BLaER1 (cell line): ENCODE results near the gene TIRAP.

Experiments used
- H3K27ac ChIP-seq: shearing (Covaris generic); formaldehyde crosslinking; 2 replicates; pipeline ENCODE4 v1.8.1; 2022
- H3K27me3 ChIP-seq: shearing (Covaris generic); formaldehyde crosslinking; 2 replicates; pipeline ENCODE4 v1.8.1; 2022
- H3K36me3 ChIP-seq: shearing (Covaris generic); formaldehyde crosslinking; 2 replicates; pipeline ENCODE4 v1.8.1; 2022
- H3K4me1 ChIP-seq: shearing (Covaris generic); formaldehyde crosslinking; 2 replicates; pipeline ENCODE4 v1.8.1; 2022
- H3K4me2 ChIP-seq: shearing (Covaris generic); formaldehyde crosslinking; 2 replicates; pipeline ENCODE4 v1.8.1; 2022
- H3K4me3 ChIP-seq: shearing (Covaris generic); formaldehyde crosslinking; 2 replicates; pipeline ENCODE4 v1.8.1; 2022
- H3K9ac ChIP-seq: shearing (Covaris generic); formaldehyde crosslinking; 2 replicates; pipeline ENCODE4 v1.8.1; 2022
- H3K9me3 ChIP-seq: shearing (Covaris generic); formaldehyde crosslinking; 2 replicates; pipeline ENCODE4 v1.8.1; 2022
- H4K20me1 ChIP-seq: shearing (Covaris generic); formaldehyde crosslinking; 2 replicates; pipeline ENCODE4 v1.8.1; 2022
- Cebpa-rat ChIP-seq: shearing (Covaris generic); IDR thresholded peaks from 2 replicates; pipeline ENCODE4 v1.8.1; 2022

TIRAP gene

GRCh38 chr11:126317756-126318573, 35.1 kb downstream of the TIRAP start:
- H3K27ac ChIP-seq, result peak overlapping the region; percentile 79
- H3K4me2 ChIP-seq, result peak overlapping the region; percentile 91
- peaks cover 49% of the 10 kb centered on the region for H3K4me1 ChIP-seq
- peaks cover 9% of the 10 kb centered on the region for H3K9me3 ChIP-seq
- 0 out of 2 replicates have a peak overlapping the region, but pooled peaks have one; percentile 17 for H3K4me3 ChIP-seq
- peaks cover 43% of the 10 kb centered on the region for H3K36me3 ChIP-seq
- no peak for TF ChIP-seq Cebpa-rat
- peaks cover 5% of the 10 kb centered on the region; the same call in 1 of the 2 replicates for H4K20me1 ChIP-seq
- peak overlapping the region; percentile 66 for H3K9ac ChIP-seq
- no peaks in the 10 kb centered on the region for H3K27me3 ChIP-seq

DNA sequence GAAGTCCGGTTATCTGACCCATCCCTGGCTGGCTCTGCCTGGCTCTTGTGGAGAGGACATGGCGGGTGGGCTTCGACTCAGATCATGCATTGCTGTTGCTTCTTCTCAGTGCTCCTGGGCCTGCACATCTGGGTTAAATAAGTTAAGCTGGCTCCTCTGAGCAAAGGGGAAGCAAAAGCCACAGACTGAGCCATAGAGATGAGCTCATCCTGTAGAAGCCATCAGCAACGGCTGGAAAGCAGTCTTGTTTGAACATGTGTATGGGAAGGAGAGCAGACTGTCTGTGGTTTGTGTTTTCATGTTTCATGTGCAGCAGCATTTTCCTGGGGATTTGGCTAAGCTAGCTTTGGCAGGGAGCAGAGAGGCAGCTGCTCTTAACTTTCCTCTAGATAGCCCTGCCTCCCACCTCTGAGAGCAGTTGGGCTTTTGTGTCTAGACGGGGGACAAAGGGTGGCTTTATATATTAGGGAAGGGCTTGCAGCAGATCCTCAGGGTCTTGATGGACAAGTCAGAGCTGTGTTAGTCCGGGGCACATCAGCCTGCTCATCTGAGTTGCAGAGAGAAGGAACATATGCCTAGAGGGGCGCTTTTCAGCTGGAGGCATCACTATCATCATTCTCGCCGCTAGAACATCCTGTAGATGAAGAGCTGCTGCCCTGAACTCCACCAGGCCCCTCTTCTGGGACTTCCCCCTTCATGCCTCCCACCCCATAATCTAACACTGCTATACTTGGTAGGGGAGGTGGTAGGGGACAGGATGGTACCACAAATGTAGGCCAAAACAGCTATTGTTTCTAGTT, 35.9 kb downstream of the TIRAP start:
- no peak for TF ChIP-seq Cebpa-rat
- Histone ChIP-seq H4K20me1 (peaks cover 5% of the 10 kb centered on the region; the same call in 1 of the 2 replicates), H3K36me3 (peaks cover 42% of the 10 kb centered on the region), H3K9me3 (peaks cover 9% of the 10 kb centered on the region), H3K4me2 (peak overlapping the region; percentile 91), H3K9ac (peak overlapping the region; percentile 66), H3K27ac (peak overlapping the region; percentile 79), H3K4me3 (peak overlapping the region; percentile 35), H3K4me1 (peaks cover 49% of the 10 kb centered on the region), H3K27me3 (no peaks in the 10 kb centered on the region)

DNA sequence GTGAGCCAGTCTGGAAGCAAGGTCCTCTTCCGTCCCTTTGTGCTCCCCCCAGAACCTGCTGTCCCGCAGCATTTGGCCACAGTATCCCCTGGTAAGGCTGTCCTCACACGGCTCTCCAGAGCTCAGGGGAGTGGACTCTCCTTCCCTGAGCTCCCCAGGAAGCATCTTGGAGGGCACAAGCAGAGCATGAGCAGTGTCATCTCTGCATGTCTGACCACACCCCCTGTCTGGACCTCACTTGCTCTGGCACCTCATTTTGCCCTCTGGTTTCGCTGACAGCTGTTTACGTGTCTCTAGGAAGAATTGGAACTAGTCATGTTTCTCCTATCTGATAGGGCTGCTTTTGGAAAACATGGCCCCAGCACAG, 36.5 kb downstream of the TIRAP start:
- Histone ChIP-seq H4K20me1 (peaks cover 5% of the 10 kb centered on the region; the same call in 1 of the 2 replicates), H3K4me2 (peak overlapping the region; percentile 91), H3K27ac (peak overlapping the region; percentile 79)

GRCh38 chr11:126322996-126323395, 40.1 kb downstream of the TIRAP start:
- no peak for TF ChIP-seq Cebpa-rat
- no peak overlapping the region for H3K4me2 ChIP-seq
- peaks cover 40% of the 10 kb centered on the region for H3K4me1 ChIP-seq
- H3K36me3 ChIP-seq, result peaks cover 32% of the 10 kb centered on the region
- peaks cover 5% of the 10 kb centered on the region; the same call in 1 of the 2 replicates for H4K20me1 ChIP-seq
- H3K9ac ChIP-seq, result no peak overlapping the region
- H3K4me3 ChIP-seq, result no peak overlapping the region
- no peaks in the 10 kb centered on the region for H3K9me3 ChIP-seq
- H3K27ac ChIP-seq, result no peak overlapping the region
- H3K27me3 ChIP-seq, result no peaks in the 10 kb centered on the region

More for the DNA sequence above, 36.5 kb downstream of the TIRAP start:
- Histone ChIP-seq H3K27me3 (no peaks in the 10 kb centered on the region), H3K9ac (peak overlapping the region; percentile 53), H3K4me1 (peaks cover 49% of the 10 kb centered on the region), H3K4me3 (peak overlapping the region; percentile 35), H3K36me3 (peaks cover 40% of the 10 kb centered on the region), H3K9me3 (peaks cover 9% of the 10 kb centered on the region)
- no peak for TF ChIP-seq Cebpa-rat

DNA sequence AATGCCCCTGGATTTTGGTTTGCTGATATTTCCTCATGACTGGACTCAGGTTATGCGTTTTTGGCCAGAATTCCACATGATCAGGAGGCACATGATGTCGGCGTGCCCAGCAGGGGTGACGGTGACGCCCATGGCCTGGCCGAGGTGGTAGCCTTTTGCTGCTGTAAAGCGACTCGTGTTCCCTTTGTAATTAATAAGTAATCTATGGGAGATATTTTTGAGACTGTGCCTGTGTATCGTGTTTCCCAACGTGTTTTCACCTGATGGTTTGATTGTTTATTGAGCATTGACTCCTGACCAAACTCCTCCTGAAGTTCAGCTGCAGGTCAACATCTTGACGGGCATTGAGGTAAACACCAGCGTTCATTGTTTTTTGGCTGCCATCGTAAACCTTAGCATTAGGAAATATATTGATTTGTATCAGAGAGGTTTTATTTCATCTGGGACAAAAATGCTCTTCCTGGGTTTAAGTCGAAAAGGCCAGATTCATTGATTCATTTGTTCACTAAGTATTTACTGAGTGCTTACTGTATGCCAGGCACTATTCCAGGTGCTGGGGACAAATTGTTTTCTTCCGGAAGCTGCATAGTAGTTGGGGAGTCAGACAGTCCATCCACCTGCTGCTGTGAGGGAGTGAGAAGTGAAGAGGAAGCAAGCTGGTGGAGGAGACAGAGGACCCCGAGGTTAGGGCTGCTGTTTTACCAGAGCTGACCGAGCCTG, 44.5 kb downstream of the TIRAP start:
- Histone ChIP-seq H3K27ac (peak overlapping the region; percentile 51), H3K4me2 (no peak overlapping the region)

DNA sequence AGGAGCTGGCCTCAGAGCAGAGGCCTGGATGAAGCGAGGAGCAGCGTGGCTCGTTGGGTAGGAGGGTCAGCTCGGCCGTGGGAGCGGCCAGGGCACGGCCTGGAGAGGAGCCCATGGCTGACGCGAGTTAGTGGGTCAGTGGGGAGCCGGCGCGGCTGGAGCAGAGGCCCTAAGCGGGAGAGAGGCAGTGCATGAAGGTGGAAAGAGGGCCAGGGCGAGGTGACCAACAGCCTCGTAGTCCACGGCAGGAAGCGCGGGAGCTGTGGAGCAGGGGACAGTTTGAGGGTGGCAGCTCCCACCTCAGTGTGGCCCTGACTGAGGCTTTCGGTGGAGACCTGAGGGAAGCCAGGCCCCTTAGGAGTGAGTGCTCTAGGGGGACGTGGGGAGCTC, 45.1 kb downstream of the TIRAP start:
- H3K4me3 ChIP-seq, result no peak overlapping the region
- H3K4me1 ChIP-seq, result peaks cover 16% of the 10 kb centered on the region
- H3K9ac ChIP-seq, result no peak overlapping the region
- H3K27me3 ChIP-seq, result no peaks in the 10 kb centered on the region
- no peaks in the 10 kb centered on the region for H4K20me1 ChIP-seq
- no peak for TF ChIP-seq Cebpa-rat
- peaks cover 52% of the 10 kb centered on the region for H3K36me3 ChIP-seq
- peak overlapping the region; percentile 51 for H3K27ac ChIP-seq
- no peak overlapping the region for H3K4me2 ChIP-seq
- no peaks in the 10 kb centered on the region for H3K9me3 ChIP-seq

More for the DNA sequence above, 44.5 kb downstream of the TIRAP start:
- no peak overlapping the region for H3K9ac ChIP-seq
- H3K9me3 ChIP-seq, result no peaks in the 10 kb centered on the region
- H4K20me1 ChIP-seq, result no peaks in the 10 kb centered on the region
- no peak overlapping the region for H3K4me3 ChIP-seq
- peaks cover 16% of the 10 kb centered on the region for H3K4me1 ChIP-seq
- no peaks in the 10 kb centered on the region for H3K27me3 ChIP-seq
- H3K36me3 ChIP-seq, result peaks cover 50% of the 10 kb centered on the region
- no peak for TF ChIP-seq Cebpa-rat

GRCh38 chr11:126328444-126328843, 45.6 kb downstream of the TIRAP start:
- no peak for TF ChIP-seq Cebpa-rat
- H3K27me3 ChIP-seq, result no peaks in the 10 kb centered on the region

DNA sequence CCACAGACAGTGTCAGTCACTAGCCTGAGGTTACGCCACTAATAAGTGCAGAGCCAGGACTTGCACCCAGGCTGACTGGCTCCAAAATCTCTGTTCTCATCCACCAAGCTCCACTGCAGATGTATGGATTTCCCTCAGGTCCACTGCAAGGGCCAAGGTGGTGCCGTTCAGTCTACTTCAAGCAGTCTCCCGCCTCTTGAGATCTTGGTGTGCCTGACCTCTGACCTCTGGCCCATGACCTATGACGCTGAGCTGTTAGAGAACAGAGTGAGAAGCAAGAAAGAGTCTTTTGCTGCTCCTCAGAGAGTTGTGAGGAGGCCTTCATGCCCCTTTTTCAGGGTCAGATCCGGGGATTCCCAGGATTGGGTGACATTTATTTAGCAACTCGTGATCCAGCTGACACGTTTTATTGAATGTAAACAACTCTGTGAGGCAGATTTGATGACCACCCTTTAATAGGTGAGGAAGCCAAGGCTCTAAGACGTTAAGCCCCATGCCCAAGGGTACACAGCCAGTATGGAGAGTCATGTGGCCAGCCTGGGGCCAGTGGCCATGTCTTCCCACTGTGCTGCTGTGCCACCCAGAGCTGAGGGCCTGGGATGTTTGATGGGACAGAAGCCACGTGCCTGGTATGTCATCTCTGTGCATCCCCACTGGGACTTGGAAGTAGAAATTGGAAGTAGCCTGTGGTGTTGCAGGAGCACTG, 46.2 kb downstream of the TIRAP start:
- no peak overlapping the region for H3K4me2 ChIP-seq
- TF ChIP-seq Cebpa-rat, result no peak
- H3K27ac ChIP-seq, result no peak overlapping the region
- H3K9ac ChIP-seq, result no peak overlapping the region
- H3K4me3 ChIP-seq, result no peak overlapping the region
- H4K20me1 ChIP-seq, result no peaks in the 10 kb centered on the region
- H3K9me3 ChIP-seq, result no peaks in the 10 kb centered on the region
- H3K27me3 ChIP-seq, result no peaks in the 10 kb centered on the region
- peaks cover 54% of the 10 kb centered on the region for H3K36me3 ChIP-seq
- H3K4me1 ChIP-seq, result peaks cover 16% of the 10 kb centered on the region

More at GRCh38 chr11:126328444-126328843, 45.6 kb downstream of the TIRAP start:
- H4K20me1 ChIP-seq, result no peaks in the 10 kb centered on the region
- H3K4me1 ChIP-seq, result peaks cover 16% of the 10 kb centered on the region
- H3K9ac ChIP-seq, result no peak overlapping the region
- H3K36me3 ChIP-seq, result peaks cover 53% of the 10 kb centered on the region
- H3K4me2 ChIP-seq, result no peak overlapping the region
- no peak overlapping the region for H3K4me3 ChIP-seq
- H3K9me3 ChIP-seq, result no peaks in the 10 kb centered on the region
- peak overlapping the region; percentile 51 for H3K27ac ChIP-seq

- Histone ChIP-seq H4K20me1 (no peaks in the 10 kb centered on the region), H3K4me1 (peaks cover 20% of the 10 kb centered on the region), H3K4me3 (no peak overlapping the region), H3K36me3 (peaks cover 49% of the 10 kb centered on the region), H3K9ac (no peak overlapping the region), H3K27ac (no peak overlapping the region), H3K9me3 (no peaks in the 10 kb centered on the region), H3K27me3 (no peaks in the 10 kb centered on the region), H3K4me2 (no peak overlapping the region)
- no peak for TF ChIP-seq Cebpa-rat
Observed at GRCh38 chr11:126329644-126330211, 46.8 kb downstream of the TIRAP start.
